Neuronal stem cell (in vitro differentiated cells): Measurements from ENCODE around the gene RBM20.
"Not testable (repeated sequence)": the region's sequence is repeated elsewhere in the genome, so short reads cannot be mapped to it uniquely, and the experiment has no call there.

ENCODE experiments used
- DNase-seq: peaks from one replicate; pipeline ENCODE4 v3.0.0-alpha.2; 2013; ENCODE audit warnings: low spot score
- H2AFZ ChIP-seq: one replicate; pipeline ENCODE4 v1.6.1; 2013; ENCODE audit warnings: mild to moderate bottlenecking, low read length, inconsistent platforms
- H2AK5ac ChIP-seq: 2 replicates; pipeline ENCODE4 v1.6.1; 2013; ENCODE audit warnings: low read depth, mild to moderate bottlenecking, inconsistent platforms, low read length, moderate library complexity, mixed read lengths
- H2BK120ac ChIP-seq: 2 replicates; pipeline ENCODE4 v1.6.1; 2013; ENCODE audit warnings: low read depth, mild to moderate bottlenecking, inconsistent platforms, low read length, moderate library complexity, mixed read lengths
- H2BK12ac ChIP-seq: one replicate; pipeline ENCODE4 v1.6.1; 2013; ENCODE audit warnings: low read length, inconsistent platforms
- H2BK15ac ChIP-seq: 2 replicates; pipeline ENCODE4 v1.6.1; 2013; ENCODE audit warnings: mild to moderate bottlenecking, low read length, inconsistent platforms, mixed read lengths
- H2BK5ac ChIP-seq: one replicate; pipeline ENCODE4 v1.6.1; 2013; ENCODE audit warnings: inconsistent platforms, mild to moderate bottlenecking, low read length, moderate library complexity
- H3K14ac ChIP-seq: one replicate; pipeline ENCODE4 v1.6.1; 2013; ENCODE audit warnings: low read length, inconsistent platforms
- H3K18ac ChIP-seq: 2 replicates; pipeline ENCODE4 v1.6.1; 2013; ENCODE audit warnings: low read length, inconsistent platforms
- H3K23ac ChIP-seq: 2 replicates; pipeline ENCODE4 v1.6.1; 2013; ENCODE audit warnings: low read depth, mild to moderate bottlenecking, mixed read lengths, low read length, inconsistent platforms; ENCODE audit not compliant: poor library complexity
- H3K27ac ChIP-seq: replicated peaks from 3 replicates; pipeline ENCODE4 v1.5.1; 2013; ENCODE audit warnings: low read length, inconsistent platforms
- H3K27me3 ChIP-seq, 3 experiments: 2 replicates each; pipeline ENCODE4 v1.6.1; 2013; ENCODE audit warnings: low read length in 3 of 3, mild to moderate bottlenecking in 2 of 3, inconsistent platforms in 1 of 3, low read depth in 1 of 3, mixed read lengths in 1 of 3, moderate library complexity in 1 of 3; ENCODE audit not compliant: control insufficient read depth in 3 of 3, insufficient read depth in 3 of 3
- H3K36me3 ChIP-seq, 2 donors: replicated peaks in 1 of 2; 2 replicates each; pipeline ENCODE4 v1.6.1; 2013; ENCODE audit warnings: low read length in 2 of 2; ENCODE audit not compliant: control insufficient read depth in 2 of 2, insufficient read depth in 2 of 2
- H3K4ac ChIP-seq: 2 replicates; pipeline ENCODE4 v1.6.1; 2013; ENCODE audit warnings: inconsistent platforms, mild to moderate bottlenecking, low read length, moderate library complexity
- H3K4me1 ChIP-seq, 2 donors: 1 replicate in 1 of 2; 2 replicates in 1 of 2; pipeline ENCODE4 v1.6.1; 2013; ENCODE audit warnings: low read length in 2 of 2, low read depth in 1 of 2; ENCODE audit not compliant: control insufficient read depth in 2 of 2, insufficient read depth in 1 of 2
- H3K4me2 ChIP-seq: one replicate; pipeline ENCODE4 v1.6.1; 2013; ENCODE audit warnings: mild to moderate bottlenecking, low read length, inconsistent platforms; ENCODE audit not compliant: insufficient read depth, poor library complexity, severe bottlenecking
- H3K4me3 ChIP-seq, 2 donors: 2 replicates each; pipeline ENCODE4 v1.5.1; 2013; ENCODE audit warnings: low read length in 2 of 2, mild to moderate bottlenecking in 2 of 2, inconsistent platforms in 1 of 2, moderate library complexity in 1 of 2
- H3K79me1 ChIP-seq: one replicate; pipeline ENCODE4 v1.6.1; 2013; ENCODE audit warnings: low read depth, mild to moderate bottlenecking, inconsistent platforms, low read length, moderate library complexity
- H3K9ac ChIP-seq: one replicate; pipeline ENCODE4 v1.6.1; 2013; ENCODE audit warnings: mild to moderate bottlenecking, low read depth, low read length, inconsistent platforms; ENCODE audit not compliant: poor library complexity
- H3K9me3 ChIP-seq, 2 donors: replicated peaks in 1 of 2; 2 replicates each; pipeline versions ENCODE3 to v1.6.1; 2013; ENCODE audit warnings: low read length in 2 of 2, mild to moderate bottlenecking in 2 of 2, inconsistent platforms in 1 of 2, low read depth in 1 of 2, mixed read lengths in 1 of 2, moderate library complexity in 1 of 2; ENCODE audit not compliant: control insufficient read depth in 2 of 2, insufficient read depth in 1 of 2
- H4K8ac ChIP-seq: one replicate; pipeline ENCODE4 v1.6.1; 2013; ENCODE audit warnings: low read depth, mild to moderate bottlenecking, inconsistent platforms, low read length, moderate library complexity
- H4K91ac ChIP-seq: one replicate; pipeline ENCODE4 v1.6.1; 2013; ENCODE audit warnings: low read length, low read depth, mild to moderate bottlenecking, inconsistent platforms; ENCODE audit not compliant: poor library complexity
- WGBS, 2 donors: extraction: QIAGEN DNeasy Blood & Tissue Kit; methylation state at CpG; one replicate each; pipeline ENCODE4 v1.1.7; 2013; ENCODE audit warnings: missing lambda C conversion rate in 2 of 2, mixed read lengths in 1 of 2; ENCODE audit not compliant: insufficient read length in 2 of 2, insufficient replicate concordance in 1 of 2; ENCODE audit errors: extremely low coverage in 2 of 2; 5-methylcytosine and 5-hydroxymethylcytosine counted together

Gene RBM20

DNA sequence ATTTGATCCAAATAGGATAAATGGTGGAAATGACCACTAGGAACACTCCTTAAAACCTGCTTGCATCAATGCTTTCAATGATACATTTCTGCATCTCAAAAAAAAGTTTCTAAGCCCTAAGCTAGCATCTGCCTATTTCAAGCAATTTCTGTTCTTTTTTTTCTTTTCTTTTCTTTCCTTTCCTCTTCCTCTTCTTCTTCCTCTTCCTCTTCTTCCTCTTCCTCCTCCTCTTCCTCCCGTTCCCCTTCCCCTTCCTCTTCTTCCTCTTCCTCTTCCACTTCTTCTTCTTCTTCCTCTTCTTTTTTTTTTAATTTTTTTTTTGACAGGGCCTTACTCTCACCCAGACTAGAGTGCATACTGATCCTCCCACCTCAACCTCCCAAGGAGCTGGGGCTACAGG is 15.4 kb downstream of the RBM20 start:
- no peak overlapping the region for H2BK5ac ChIP-seq
- no peak overlapping the region for H3K4me2 ChIP-seq
- no CpG with 5 or more reads among the region's 1 CpG for WGBS, 2 donors
- H2AK5ac ChIP-seq: no peak overlapping the region
- no peak overlapping the region for H2BK120ac ChIP-seq
- no peak overlapping the region for H4K91ac ChIP-seq
- H3K36me3 ChIP-seq: no peaks in the 10 kb centered on the region
- no peaks in the 10 kb centered on the region for H3K9me3 ChIP-seq
- no peak overlapping the region for H3K14ac ChIP-seq
- no peak overlapping the region for H2AFZ ChIP-seq
- DNase-seq: no peak
- H3K4ac ChIP-seq: no peak overlapping the region
- H3K23ac ChIP-seq: no peak overlapping the region
- no peak overlapping the region for H2BK12ac ChIP-seq
- no peak overlapping the region for H3K18ac ChIP-seq
- no peak overlapping the region for H3K27ac ChIP-seq
- H3K9ac ChIP-seq: no peak overlapping the region
- H3K79me1 ChIP-seq: no peaks in the 10 kb centered on the region
- no peaks in the 10 kb centered on the region for H3K4me1 ChIP-seq
- peaks cover 0 to 29% (median 2%) of the 10 kb centered on the region in 3 experiments for H3K27me3 ChIP-seq
- H2BK15ac ChIP-seq: no peak overlapping the region
- no peak overlapping the region for H4K8ac ChIP-seq
- no peak overlapping the region for H3K4me3 ChIP-seq

DNA sequence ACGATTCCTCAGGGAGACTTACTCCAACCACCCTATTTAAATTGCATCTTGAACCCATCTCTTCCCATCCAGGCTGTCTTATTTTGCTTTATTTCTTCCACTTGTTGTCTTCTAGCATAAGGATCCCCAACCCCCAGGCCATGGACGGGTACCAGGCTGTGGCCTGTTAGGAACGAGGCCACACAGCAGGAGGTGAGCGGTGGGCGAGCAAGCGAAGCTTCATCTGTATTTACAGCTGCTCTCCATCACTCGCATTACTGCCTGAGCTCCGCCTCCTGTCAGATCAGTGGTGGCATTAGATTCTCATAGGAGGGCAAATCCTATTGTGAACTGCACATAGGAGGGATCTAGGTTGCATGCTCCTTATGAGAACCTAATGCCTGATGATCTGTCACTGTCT is 16.2 kb downstream of the RBM20 start:
- not testable (repeated sequence) for H2BK12ac ChIP-seq, H3K27ac ChIP-seq, H2AFZ ChIP-seq, H2AK5ac ChIP-seq, H3K36me3 ChIP-seq, H3K79me1 ChIP-seq, H3K9ac ChIP-seq, H2BK5ac ChIP-seq, H2BK15ac ChIP-seq, H3K4me2 ChIP-seq, H3K14ac ChIP-seq, H3K23ac ChIP-seq, DNase-seq, H3K18ac ChIP-seq, H4K91ac ChIP-seq, H3K4ac ChIP-seq, H3K9me3 ChIP-seq, H3K4me1 ChIP-seq, H3K4me3 ChIP-seq, H4K8ac ChIP-seq, H2BK120ac ChIP-seq
- H3K27me3 ChIP-seq: peaks cover 0 to 25% (median 2%) of the 10 kb centered on the region in 3 experiments
- WGBS, 2 donors: no CpG with 5 or more reads among the region's 8 CpGs

DNA sequence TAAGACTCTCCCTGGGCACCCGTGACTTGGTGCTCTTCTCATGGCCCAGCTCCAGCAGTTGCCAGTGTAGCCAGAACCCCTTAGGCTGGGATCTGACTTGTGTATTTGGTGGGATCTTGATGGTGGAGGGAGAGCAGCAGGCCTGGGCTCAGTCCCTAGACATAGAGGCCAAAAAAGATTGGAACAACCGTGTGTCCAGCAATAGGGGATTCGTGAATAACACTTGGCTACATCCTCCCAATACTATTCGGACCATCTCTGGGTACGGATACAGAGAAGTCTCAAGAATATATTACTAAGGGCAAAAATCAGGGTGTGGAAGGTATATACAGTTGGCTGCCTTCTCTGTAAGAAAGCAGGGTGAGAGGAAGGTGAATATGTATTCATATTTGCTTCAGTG is 17.2 kb downstream of the RBM20 start:
- Histone ChIP-seq H3K36me3 (no peaks in the 10 kb centered on the region), H3K9me3 (no peaks in the 10 kb centered on the region), H3K4ac (no peak overlapping the region), H2BK120ac (no peak overlapping the region), H4K91ac (no peak overlapping the region), H3K9ac (no peak overlapping the region), H3K27me3 (peaks cover 0 to 21% (median 2%) of the 10 kb centered on the region in 3 experiments), H4K8ac (no peak overlapping the region), H2BK12ac (no peak overlapping the region), H3K18ac (peak overlapping the region; percentile 16), H3K4me3 (no peak overlapping the region), H3K4me2 (no peak overlapping the region), H3K4me1 (no peaks in the 10 kb centered on the region), H2AK5ac (no peak overlapping the region), H2BK15ac (no peak overlapping the region), H3K79me1 (no peaks in the 10 kb centered on the region), H3K14ac (no peak overlapping the region), H2AFZ (no peak overlapping the region), H3K27ac (no peak overlapping the region), H2BK5ac (no peak overlapping the region), H3K23ac (no peak overlapping the region)
- no peak for DNase-seq
- WGBS, 2 donors: no CpG with 5 or more reads among the region's 5 CpGs

DNA sequence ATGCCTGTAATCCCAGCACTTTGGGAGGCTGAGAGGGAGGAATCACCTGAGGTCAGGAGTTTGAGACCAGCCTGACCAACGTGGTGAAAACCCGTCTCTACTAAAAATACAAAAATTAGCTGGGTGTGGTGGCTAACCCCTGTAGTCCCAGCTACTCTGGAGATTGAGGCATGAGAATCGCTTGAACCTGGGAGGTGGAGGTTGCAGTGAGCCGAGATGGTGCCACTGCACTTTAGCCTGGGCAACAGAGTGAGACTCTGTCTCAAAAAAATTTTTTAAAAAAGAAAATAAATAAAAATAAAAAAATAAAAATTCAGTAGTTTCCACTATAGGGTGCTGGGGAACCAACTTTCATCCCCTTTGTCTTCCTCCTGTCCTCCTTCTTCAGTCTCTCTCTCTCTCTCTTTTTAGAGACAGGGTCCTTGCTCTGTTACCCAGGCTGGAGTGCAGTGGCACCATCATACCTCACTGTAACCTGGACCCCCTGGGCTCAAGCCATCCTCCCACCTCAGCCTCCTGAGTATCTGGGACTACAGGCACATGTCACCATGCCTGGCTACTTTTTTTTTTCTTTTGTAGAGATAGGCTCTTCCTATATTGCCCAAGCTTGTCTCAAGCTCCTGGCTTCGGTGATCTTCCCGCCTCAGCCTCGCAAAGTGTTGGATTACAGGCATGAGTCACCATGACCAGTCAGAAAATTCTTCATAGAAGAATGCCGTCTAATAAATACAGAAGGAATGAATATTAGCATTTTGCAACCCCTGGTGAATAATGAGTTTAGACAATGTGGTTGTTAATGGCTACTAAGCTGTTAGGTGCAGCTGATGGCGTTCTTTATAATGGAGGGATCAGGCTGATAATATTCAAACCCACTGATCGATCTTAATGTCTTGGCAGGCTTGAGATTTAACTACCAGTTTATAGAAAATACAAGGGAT is 20.6 kb downstream of the RBM20 start:
- WGBS, 2 donors: no CpG with 5 or more reads among the region's 10 CpGs
- H3K79me1 ChIP-seq: no peaks in the 10 kb centered on the region
- H2BK120ac ChIP-seq: no peak overlapping the region
- H2BK15ac ChIP-seq: no peak overlapping the region
- H3K36me3 ChIP-seq: no peaks in the 10 kb centered on the region
- peaks cover 0 to 14% of the 10 kb centered on the region in 2 donors for H3K4me1 ChIP-seq
- H3K14ac ChIP-seq: no peak overlapping the region
- no peaks in the 10 kb centered on the region for H3K9me3 ChIP-seq
- H2AK5ac ChIP-seq: no peak overlapping the region
- H3K23ac ChIP-seq: no peak overlapping the region
- H3K27ac ChIP-seq: no peak overlapping the region
- H2AFZ ChIP-seq: no peak overlapping the region
- H2BK5ac ChIP-seq: no peak overlapping the region
- H3K4me2 ChIP-seq: no peak overlapping the region
- H4K91ac ChIP-seq: no peak overlapping the region
- peaks cover 2 to 39% (median 14%) of the 10 kb centered on the region in 3 experiments for H3K27me3 ChIP-seq
- no peak overlapping the region for H3K9ac ChIP-seq
- no peak overlapping the region for H3K4ac ChIP-seq
- no peak overlapping the region for H3K18ac ChIP-seq
- DNase-seq: no peak
- no peak overlapping the region for H3K4me3 ChIP-seq
- no peak overlapping the region for H2BK12ac ChIP-seq
- H4K8ac ChIP-seq: no peak overlapping the region
